ENCODE results near the gene FAM25A. TPM values are rescaled to one million over a fixed set of nuclear protein-coding genes. Genes with fewer than 3 reads are reported as not detected.

FAM25A gene
- total RNA-seq, 1 donor from 2014 or later: not detected

- ATAC-seq (ENCODE audit: low read depth) (no peak), DNase-seq (no peak)
- Mint-ChIP-seq H3K9me3 (no peaks in the 10 kb centered on the region), H3K27ac (no peak overlapping the region), H3K4me3 (no peak overlapping the region), H3K27me3 (no peaks in the 10 kb centered on the region), H3K36me3 (ENCODE audit: low read depth) (peaks cover 77% of the 10 kb centered on the region), H3K4me1 (no peaks in the 10 kb centered on the region)
- POLR2A ChIA-PET: no interaction called here
- intact Hi-C loops (cut with micrococcal nuclease): no loop called here
- TF ChIP-seq CTCF (IDR thresholded peaks at IDR 0.05): no peak
- CTCF ChIA-PET: interaction anchor here (1.2 kb wide), 1 partner anchor 90 kb away, joined by 3 read pairs; no protein-coding TSS in a partner anchor
Observed at GRCh38 chr10:87059401-87059800, 39.3 kb downstream of the FAM25A start.

GRCh38 chr10:87060280-87060928 is 40.3 kb downstream of the FAM25A start:
- intact Hi-C loops (cut with micrococcal nuclease): no loop called here
- Mint-ChIP-seq H3K9me3 (no peaks in the 10 kb centered on the region), H3K4me1 (no peaks in the 10 kb centered on the region), H3K36me3 (ENCODE audit: low read depth) (peaks cover 85% of the 10 kb centered on the region), H3K4me3 (no peak overlapping the region), H3K27ac (no peak overlapping the region), H3K27me3 (no peaks in the 10 kb centered on the region)
- ATAC-seq (ENCODE audit: low read depth) (no peak), DNase-seq (no peak)
- TF ChIP-seq CTCF (IDR thresholded peaks at IDR 0.05): no peak
- ChIA-PET POLR2A (no interaction called here), CTCF (interaction anchor here (1.2 kb wide), 1 partner anchor 89 kb away, joined by 3 read pairs; no protein-coding TSS in a partner anchor)

GRCh38 chr10:87064651-87065050 is 44.6 kb downstream of the FAM25A start:
- Mint-ChIP-seq H3K4me1 (no peaks in the 10 kb centered on the region), H3K27ac (no peak overlapping the region), H3K9me3 (no peaks in the 10 kb centered on the region), H3K4me3 (no peak overlapping the region), H3K36me3 (ENCODE audit: low read depth) (peaks cover 88% of the 10 kb centered on the region), H3K27me3 (no peaks in the 10 kb centered on the region)
- DNase-seq (no peak), ATAC-seq (ENCODE audit: low read depth) (no peak)
- no peak for TF ChIP-seq CTCF (IDR thresholded peaks at IDR 0.05)
- intact Hi-C loops (cut with micrococcal nuclease): no loop called here
- ChIA-PET POLR2A (no interaction called here), CTCF (no interaction called here)

- peaks cover 84% of the 10 kb centered on the region for H3K36me3 Mint-ChIP-seq (ENCODE audit: low read depth)
- no peak for ATAC-seq (ENCODE audit: low read depth)
- H3K9me3 Mint-ChIP-seq: no peaks in the 10 kb centered on the region
- H3K27ac Mint-ChIP-seq: no peak overlapping the region
- H3K27me3 Mint-ChIP-seq: no peaks in the 10 kb centered on the region
- ChIA-PET POLR2A (no interaction called here), CTCF (no interaction called here)
- no peaks in the 10 kb centered on the region for H3K4me1 Mint-ChIP-seq
- DNase-seq: no peak
- TF ChIP-seq CTCF (IDR thresholded peaks at IDR 0.05): no peak
- intact Hi-C loops (cut with micrococcal nuclease): no loop called here
- no peak overlapping the region for H3K4me3 Mint-ChIP-seq
Observed at GRCh38 chr10:87066178-87066577, 46.1 kb downstream of the FAM25A start.

GRCh38 chr10:87066865-87067264 is 46.8 kb downstream of the FAM25A start:
- TF ChIP-seq CTCF (IDR thresholded peaks at IDR 0.05): no peak
- Mint-ChIP-seq H3K27me3 (no peaks in the 10 kb centered on the region), H3K4me1 (no peaks in the 10 kb centered on the region), H3K36me3 (ENCODE audit: low read depth) (peaks cover 83% of the 10 kb centered on the region), H3K4me3 (no peak overlapping the region), H3K27ac (no peak overlapping the region), H3K9me3 (no peaks in the 10 kb centered on the region)
- ATAC-seq (ENCODE audit: low read depth) (no peak), DNase-seq (no peak)
- ChIA-PET CTCF (no interaction called here), POLR2A (no interaction called here)
- intact Hi-C loops (cut with micrococcal nuclease): no loop called here
